Loucy (cell line): ENCODE results near the gene CUEDC1.

Experiments
- H2AFZ ChIP-seq: fragments of 200-600 bp; sonication (generic); 2 replicates; pipeline ENCODE4 v1.6.0; 2016; ENCODE audit warnings: antibody characterized with exemption, mild to moderate bottlenecking, low read length, moderate library complexity
- H3F3A ChIP-seq: fragments of 200-600 bp; 2 replicates; pipeline ENCODE4 v1.6.0; 2016; ENCODE audit warnings: antibody characterized with exemption, low read depth, mild to moderate bottlenecking
- H3K27me3 ChIP-seq: fragments of 200-600 bp; sonication (generic); 2 replicates; pipeline ENCODE4 v1.6.1; 2014; ENCODE audit warnings: low read length, mild to moderate bottlenecking; ENCODE audit not compliant: insufficient read depth, poor library complexity, severe bottlenecking
- H3K36me3 ChIP-seq: fragments of 200-600 bp; sonication (generic); 2 replicates; pipeline ENCODE4 v1.6.1; 2016; ENCODE audit warnings: low read length; ENCODE audit not compliant: insufficient read depth
- H3K4me1 ChIP-seq: fragments of 200-600 bp; sonication (generic); 2 replicates; pipeline ENCODE4 v1.5.1; 2014; ENCODE audit warnings: low read length, mild to moderate bottlenecking; ENCODE audit not compliant: insufficient read depth, poor library complexity, severe bottlenecking
- H3K4me2 ChIP-seq: fragments of 200-600 bp; sonication (generic); 2 replicates; pipeline ENCODE4 v1.6.0; 2014; ENCODE audit warnings: antibody characterized with exemption, low read length, low read depth, mild to moderate bottlenecking; ENCODE audit not compliant: poor library complexity, severe bottlenecking
- H3K4me3 ChIP-seq: fragments of 200-600 bp; sonication (generic); 2 replicates; pipeline ENCODE4 v1.5.1; 2014; ENCODE audit warnings: low read length, mild to moderate bottlenecking, mixed read lengths; ENCODE audit not compliant: poor library complexity, severe bottlenecking
- H3K79me2 ChIP-seq: fragments of 200-600 bp; sonication (generic); 2 replicates; pipeline ENCODE4 v1.6.1; 2014; ENCODE audit warnings: low read length; ENCODE audit not compliant: insufficient read depth
- H3K9ac ChIP-seq: fragments of 200-600 bp; sonication (generic); 2 replicates; pipeline ENCODE4 v1.6.0; 2014; ENCODE audit warnings: mild to moderate bottlenecking, low read depth, low read length, moderate library complexity; ENCODE audit not compliant: poor library complexity, severe bottlenecking
- H3K9me2 ChIP-seq: fragments of 200-600 bp; sonication (generic); replicated peaks from 2 replicates; pipeline ENCODE4 v1.6.1; 2016; ENCODE audit warnings: low read depth, low read length, mixed read lengths
- H3K9me3 ChIP-seq: fragments of 200-600 bp; sonication (generic); 2 replicates; pipeline ENCODE4 v1.6.1; 2014; ENCODE audit warnings: mild to moderate bottlenecking, antibody characterized with exemption, low read length, low read depth; ENCODE audit not compliant: insufficient read depth
- H4K20me1 ChIP-seq: fragments of 200-600 bp; sonication (generic); 2 replicates; pipeline ENCODE4 v1.6.0; 2014; ENCODE audit warnings: antibody characterized with exemption, low read length, mild to moderate bottlenecking; ENCODE audit not compliant: insufficient read depth, poor library complexity, severe bottlenecking
- CTCF ChIP-seq: fragments of 200-600 bp; sonication (generic); conservative IDR thresholded peaks from 2 replicates; pipeline ENCODE4 v1.5.1; 2014; ENCODE audit warnings: mild to moderate bottlenecking, antibody characterized with exemption, low read length
- EZH2phosphoT487 ChIP-seq: fragments of 200-600 bp; IDR thresholded peaks from 2 replicates; pipeline ENCODE4 v1.6.1; 2018; ENCODE audit warnings: antibody characterized with exemption, mild to moderate bottlenecking, moderate library complexity, borderline replicate concordance

Gene CUEDC1

GRCh38 chr17:57986841-57987580 lies 31.8 kb upstream of the CUEDC1 start:
- Histone ChIP-seq H3K9me2 (no peaks in the 10 kb centered on the region), H3F3A (no peaks in the 10 kb centered on the region), H4K20me1 (peaks cover 56% of the 10 kb centered on the region), H3K4me1 (peaks cover 56% of the 10 kb centered on the region), H3K9ac (peak overlapping the region; percentile 90), H3K9me3 (no peaks in the 10 kb centered on the region), H3K4me3 (peak overlapping the region; percentile 97), H3K36me3 (0 out of 2 replicates have a peak, but pooled peaks cover 8% of the 10 kb centered on the region), H2AFZ (peak overlapping the region; percentile 75; the same call in 1 of the 2 replicates), H3K4me2 (peak overlapping the region; percentile 81), H3K79me2 (peaks cover 65% of the 10 kb centered on the region), H3K27me3 (no peaks in the 10 kb centered on the region)
- TF ChIP-seq EZH2phosphoT487 (no peak), CTCF (no peak)

GRCh38 chr17:57985675-57985974 lies 30.4 kb upstream of the CUEDC1 start:
- H3K9ac ChIP-seq: peak overlapping the region; percentile 90
- no peak overlapping the region for H2AFZ ChIP-seq
- peaks cover 12% of the 10 kb centered on the region; the same call in 1 of the 2 replicates for H3K36me3 ChIP-seq
- no peaks in the 10 kb centered on the region for H3K27me3 ChIP-seq
- no peaks in the 10 kb centered on the region for H3K9me2 ChIP-seq
- peaks cover 68% of the 10 kb centered on the region for H3K4me1 ChIP-seq
- H3F3A ChIP-seq: no peaks in the 10 kb centered on the region
- H4K20me1 ChIP-seq: peaks cover 70% of the 10 kb centered on the region
- H3K79me2 ChIP-seq: peaks cover 79% of the 10 kb centered on the region
- TF ChIP-seq CTCF (no peak), EZH2phosphoT487 (no peak)
- H3K4me3 ChIP-seq: peak overlapping the region; percentile 97
- H3K9me3 ChIP-seq: no peaks in the 10 kb centered on the region
- peak overlapping the region; percentile 81 for H3K4me2 ChIP-seq

- Histone ChIP-seq H3F3A (no peaks in the 10 kb centered on the region), H3K9me2 (no peaks in the 10 kb centered on the region), H4K20me1 (peaks cover 75% of the 10 kb centered on the region), H3K4me3 (peak overlapping the region; percentile 97), H3K27me3 (no peaks in the 10 kb centered on the region), H3K79me2 (peaks cover 84% of the 10 kb centered on the region), H3K9ac (peak overlapping the region; percentile 90), H3K4me1 (peaks cover 73% of the 10 kb centered on the region), H3K9me3 (no peaks in the 10 kb centered on the region), H3K4me2 (peak overlapping the region; percentile 81), H3K36me3 (peaks cover 18% of the 10 kb centered on the region; the same call in 1 of the 2 replicates), H2AFZ (no peak overlapping the region)
- TF ChIP-seq CTCF (no peak), EZH2phosphoT487 (no peak)
Observed at GRCh38 chr17:57984936-57985674, 29.9 kb upstream of the CUEDC1 start.
